NT2/D1 (cell line): ENCODE results near the gene TMEM50B.
"Not testable (repeated sequence)": the region's sequence is repeated elsewhere in the genome, so short reads cannot be mapped to it uniquely, and the experiment has no call there.

ENCODE experiments used
- DNase-seq: peaks from one replicate; pipeline ENCODE4 v3.0.0-alpha.2; 2011; ENCODE audit warnings: low read depth, low spot score
- H3K27me3 ChIP-seq: 2 replicates; pipeline ENCODE4 v1.6.0; 2011; ENCODE audit warnings: mild to moderate bottlenecking; ENCODE audit not compliant: insufficient read length, insufficient read depth
- H3K36me3 ChIP-seq: 2 replicates; pipeline ENCODE4 v1.6.1; 2011; ENCODE audit warnings: mild to moderate bottlenecking, low read length, mixed read lengths; ENCODE audit not compliant: insufficient read depth, insufficient read length
- H3K4me1 ChIP-seq: 2 replicates; pipeline ENCODE4 v1.5.1; 2011; ENCODE audit not compliant: insufficient read depth, insufficient read length
- H3K4me3 ChIP-seq: 2 replicates; pipeline ENCODE4 v1.5.1; 2011; ENCODE audit warnings: low read depth; ENCODE audit not compliant: insufficient read length
- H3K9ac ChIP-seq: 2 replicates; pipeline ENCODE4 v1.6.0; 2011; ENCODE audit warnings: low read depth; ENCODE audit not compliant: insufficient read length
- H3K9me3 ChIP-seq: 2 replicates; pipeline ENCODE4 v1.5.1; 2011; ENCODE audit warnings: mild to moderate bottlenecking, low read length; ENCODE audit not compliant: insufficient read depth
- SUZ12 ChIP-seq: IDR thresholded peaks from 2 replicates; pipeline ENCODE4 v1.6.1; 2011; ENCODE audit not compliant: insufficient read length, insufficient read depth; ENCODE audit errors: extremely low read depth
- YY1 ChIP-seq: IDR thresholded peaks from 2 replicates; pipeline ENCODE4 v1.6.1; 2011; ENCODE audit not compliant: insufficient read length, insufficient read depth
- ZNF274 ChIP-seq: IDR thresholded peaks from 2 replicates; pipeline ENCODE4 v1.6.1; 2011; ENCODE audit warnings: mild to moderate bottlenecking, low read depth, low read length

The TMEM50B gene

DNA sequence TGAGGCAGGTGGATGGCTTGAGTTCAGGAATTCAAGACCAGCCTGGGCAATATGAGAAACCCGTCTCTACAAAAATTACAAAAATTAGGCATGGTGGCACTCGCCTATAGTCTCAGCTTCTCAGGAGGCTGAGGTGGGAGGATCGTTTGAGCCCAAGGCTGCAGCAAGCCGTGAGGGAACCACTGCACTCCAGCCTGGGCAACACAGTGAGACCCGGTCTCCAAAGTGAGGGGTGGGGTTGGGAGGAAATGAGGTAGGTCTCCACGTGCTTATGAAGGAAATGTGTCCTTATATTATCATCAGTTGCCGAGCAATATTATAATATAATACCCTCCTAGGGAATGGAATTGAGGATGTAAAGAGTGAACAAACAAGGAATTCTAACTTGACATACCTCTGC is 2.7 kb downstream of the TMEM50B start:
- peaks cover 10% of the 10 kb centered on the region for H3K36me3 ChIP-seq
- peaks cover 4% of the 10 kb centered on the region; the same call in 1 of the 2 replicates for H3K9me3 ChIP-seq
- H3K9ac ChIP-seq = no peak overlapping the region
- no peak overlapping the region for H3K4me3 ChIP-seq
- no peak for DNase-seq
- H3K4me1 ChIP-seq = peaks cover 4% of the 10 kb centered on the region
- TF ChIP-seq YY1 (no peak), SUZ12 (no peak), ZNF274 (no peak)
- peaks cover 6% of the 10 kb centered on the region for H3K27me3 ChIP-seq

DNA sequence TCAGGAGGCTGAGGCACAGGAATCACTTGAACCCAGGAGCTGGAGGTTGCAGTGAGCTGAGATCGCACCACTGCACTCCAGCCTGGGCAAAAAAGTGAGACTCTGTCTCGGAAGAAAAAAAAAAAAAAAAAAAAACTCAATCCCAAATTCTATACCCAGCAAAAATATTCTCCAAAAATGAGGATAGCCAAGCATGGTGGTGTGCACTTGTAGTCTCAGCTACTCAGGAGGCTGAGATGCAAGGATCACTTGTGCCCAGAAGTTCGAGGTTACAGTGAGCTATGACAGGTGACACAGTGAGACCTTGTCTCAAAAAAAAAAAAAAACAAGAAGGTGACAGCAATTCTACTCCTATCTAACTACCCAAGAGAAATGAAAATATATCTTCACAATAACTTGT is 6.4 kb downstream of the TMEM50B start:
- Histone ChIP-seq H3K4me1 (no peaks in the 10 kb centered on the region), H3K9ac (no peak overlapping the region), H3K27me3 (no peaks in the 10 kb centered on the region), H3K4me3 (no peak overlapping the region), H3K9me3 (peaks cover 4% of the 10 kb centered on the region; the same call in 1 of the 2 replicates), H3K36me3 (peaks cover 10% of the 10 kb centered on the region)
- no peak for TF ChIP-seq SUZ12
- TF ChIP-seq YY1 = no peak
- no peak for TF ChIP-seq ZNF274
- no peak for DNase-seq

GRCh38 chr21:33470701-33471100 is 9.1 kb downstream of the TMEM50B start:
- no peak overlapping the region for H3K4me3 ChIP-seq
- H3K27me3 ChIP-seq = no peaks in the 10 kb centered on the region
- H3K4me1 ChIP-seq = no peaks in the 10 kb centered on the region
- no peak for DNase-seq
- H3K36me3 ChIP-seq = peaks cover 10% of the 10 kb centered on the region
- TF ChIP-seq ZNF274 (no peak), YY1 (no peak), SUZ12 (no peak)
- no peak overlapping the region for H3K9ac ChIP-seq
- H3K9me3 ChIP-seq = peaks cover 4% of the 10 kb centered on the region; the same call in 1 of the 2 replicates

- DNase-seq, H3K9ac ChIP-seq, H3K4me3 ChIP-seq, H3K27me3 ChIP-seq, H3K4me1 ChIP-seq, H3K36me3 ChIP-seq, H3K9me3 ChIP-seq: not testable (repeated sequence)
Observed at GRCh38 chr21:33469183-33469582, 10.6 kb downstream of the TMEM50B start.

DNA sequence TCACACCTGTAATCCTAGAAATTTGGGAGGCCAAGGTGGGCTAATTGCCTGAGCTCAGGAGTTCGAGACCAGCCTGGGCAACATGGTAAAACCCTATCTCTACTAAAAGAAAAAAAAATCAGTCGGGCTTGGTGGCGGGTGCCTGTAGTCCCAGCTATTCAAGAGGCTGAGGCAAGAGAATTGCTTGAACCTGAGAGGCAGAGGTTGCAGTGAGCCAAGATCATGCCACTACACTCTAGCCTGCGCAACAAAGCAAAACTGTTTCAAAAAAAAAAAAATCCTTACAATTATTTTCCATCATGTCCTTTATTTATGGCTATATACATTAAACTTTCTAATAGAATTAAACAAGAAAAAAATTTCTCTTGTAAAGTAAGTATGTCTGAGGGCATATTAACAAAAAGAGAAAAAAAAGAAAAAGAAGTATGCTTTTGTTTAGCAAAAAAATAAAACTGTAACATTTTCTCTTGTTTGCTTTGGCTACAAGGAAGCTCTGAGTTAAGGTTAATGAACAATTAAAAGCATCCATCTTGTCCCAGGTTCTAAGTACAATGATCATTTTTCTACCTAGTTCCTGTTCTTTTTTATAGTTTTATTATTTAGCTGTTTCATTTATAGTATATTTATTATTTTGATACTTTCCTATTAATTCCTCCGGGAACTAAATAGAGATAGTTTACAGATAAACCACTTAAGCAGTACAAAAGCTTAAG is 18.1 kb downstream of the TMEM50B start:
- no peak for DNase-seq

GRCh38 chr21:33458861-33459260 is 20.9 kb downstream of the TMEM50B start:
- no peaks in the 10 kb centered on the region for H3K9me3 ChIP-seq
- no peak for DNase-seq
- H3K9ac ChIP-seq = no peak overlapping the region
- no peaks in the 10 kb centered on the region for H3K27me3 ChIP-seq
- no peaks in the 10 kb centered on the region for H3K4me1 ChIP-seq
- H3K36me3 ChIP-seq = peaks cover 19% of the 10 kb centered on the region
- TF ChIP-seq YY1 (no peak), ZNF274 (no peak), SUZ12 (no peak)
- no peak overlapping the region for H3K4me3 ChIP-seq

More for the DNA sequence above, 18.1 kb downstream of the TMEM50B start:
- Histone ChIP-seq H3K36me3 (peaks cover 19% of the 10 kb centered on the region), H3K4me3 (no peak overlapping the region), H3K9me3 (no peaks in the 10 kb centered on the region), H3K9ac (no peak overlapping the region), H3K27me3 (no peaks in the 10 kb centered on the region), H3K4me1 (no peaks in the 10 kb centered on the region)
- TF ChIP-seq SUZ12 = no peak
- no peak for TF ChIP-seq YY1
- TF ChIP-seq ZNF274 = no peak

- TF ChIP-seq YY1 (no peak), ZNF274 (no peak), SUZ12 (no peak)
- Histone ChIP-seq H3K9me3 (no peaks in the 10 kb centered on the region), H3K9ac (no peak overlapping the region), H3K27me3 (no peaks in the 10 kb centered on the region), H3K4me1 (no peaks in the 10 kb centered on the region), H3K4me3 (no peak overlapping the region), H3K36me3 (peaks cover 12% of the 10 kb centered on the region)
- no peak for DNase-seq
Observed at GRCh38 chr21:33455686-33456446, 23.9 kb downstream of the TMEM50B start.
